Glutamatergic neuron (in vitro differentiated cells): ENCODE results near the gene GLE1. TPM values are rescaled to one million over a fixed set of nuclear protein-coding genes. Genes with fewer than 3 reads are reported as not detected.

Source experiments
- DNase-seq: peaks from one replicate; pipeline ENCODE4 v3.0.0; 2022
- H3K27ac Mint-ChIP-seq: one replicate; pipeline ENCODE4 v1.8.0; 2020; ENCODE audit warnings: mild to moderate bottlenecking, mixed read lengths, inconsistent platforms; ENCODE audit not compliant: unreplicated experiment
- H3K27me3 Mint-ChIP-seq: one replicate; pipeline ENCODE4 v1.8.0; 2020; ENCODE audit warnings: mild to moderate bottlenecking, moderate library complexity, mixed read lengths, inconsistent platforms; ENCODE audit not compliant: unreplicated experiment
- H3K36me3 Mint-ChIP-seq: one replicate; pipeline ENCODE4 v1.8.0; 2020; ENCODE audit warnings: mild to moderate bottlenecking, mixed read lengths, inconsistent platforms; ENCODE audit not compliant: unreplicated experiment
- H3K4me1 Mint-ChIP-seq: one replicate; pipeline ENCODE4 v1.8.0; 2020; ENCODE audit warnings: mild to moderate bottlenecking, low read depth, mixed read lengths, inconsistent platforms; ENCODE audit not compliant: unreplicated experiment
- H3K4me3 Mint-ChIP-seq: one replicate; pipeline ENCODE4 v1.8.0; 2020; ENCODE audit warnings: mild to moderate bottlenecking, mixed read lengths, inconsistent platforms; ENCODE audit not compliant: unreplicated experiment
- H3K9me3 Mint-ChIP-seq: one replicate; pipeline ENCODE4 v1.8.0; 2020; ENCODE audit warnings: mild to moderate bottlenecking, moderate library complexity, mixed read lengths, inconsistent platforms; ENCODE audit not compliant: unreplicated experiment
- total RNA-seq: library from RNA; stranded (reverse); fragmentation: NEBNext Ultra II Directional; extraction: Animal tissue kit (Norgen Biotek cat#: 25700); gene quantifications from one replicate; pipeline ENCODE4 v1.2.1, GENCODE V29; 2021; ENCODE audit not compliant: unreplicated experiment
- TF ChIP-seq, protein P1 (sequence below): fragments of 200-600 bp; sonication (generic); IDR thresholded peaks from one replicate; pipeline ENCODE4 v1.5.0; 2021; ENCODE audit not compliant: partially characterized antibody, unreplicated experiment

GLE1 gene
- total RNA-seq, 1 donor from 2014 or later = 11.0 TPM

DNA sequence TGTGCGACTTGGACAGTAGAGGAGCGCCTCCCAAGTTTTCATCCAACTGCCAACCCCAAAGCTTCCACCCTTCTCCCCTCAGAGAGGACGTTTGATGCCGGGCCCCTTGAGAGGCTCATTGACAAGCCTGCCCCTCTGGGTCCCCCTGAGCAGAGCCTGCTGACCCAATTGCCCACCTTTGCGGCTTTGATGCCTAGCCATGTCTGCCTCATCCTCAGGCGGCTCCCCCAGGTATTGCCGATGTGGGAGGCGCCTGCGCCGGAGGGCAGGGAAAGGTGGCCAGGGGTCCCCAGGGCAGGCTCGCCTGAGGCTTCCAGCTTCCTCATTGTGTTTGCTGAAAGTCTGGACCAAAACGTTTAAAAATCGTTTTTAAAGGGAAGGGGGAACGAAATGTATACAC, 47.3 kb upstream of the GLE1 start:
- no peak overlapping the region for H3K27ac Mint-ChIP-seq
- peaks cover 2% of the 10 kb centered on the region for H3K9me3 Mint-ChIP-seq
- peak overlapping the region; percentile 88 for H3K4me3 Mint-ChIP-seq
- peaks cover 2% of the 10 kb centered on the region for H3K4me1 Mint-ChIP-seq
- no peak for DNase-seq
- TF ChIP-seq, protein P1, sequence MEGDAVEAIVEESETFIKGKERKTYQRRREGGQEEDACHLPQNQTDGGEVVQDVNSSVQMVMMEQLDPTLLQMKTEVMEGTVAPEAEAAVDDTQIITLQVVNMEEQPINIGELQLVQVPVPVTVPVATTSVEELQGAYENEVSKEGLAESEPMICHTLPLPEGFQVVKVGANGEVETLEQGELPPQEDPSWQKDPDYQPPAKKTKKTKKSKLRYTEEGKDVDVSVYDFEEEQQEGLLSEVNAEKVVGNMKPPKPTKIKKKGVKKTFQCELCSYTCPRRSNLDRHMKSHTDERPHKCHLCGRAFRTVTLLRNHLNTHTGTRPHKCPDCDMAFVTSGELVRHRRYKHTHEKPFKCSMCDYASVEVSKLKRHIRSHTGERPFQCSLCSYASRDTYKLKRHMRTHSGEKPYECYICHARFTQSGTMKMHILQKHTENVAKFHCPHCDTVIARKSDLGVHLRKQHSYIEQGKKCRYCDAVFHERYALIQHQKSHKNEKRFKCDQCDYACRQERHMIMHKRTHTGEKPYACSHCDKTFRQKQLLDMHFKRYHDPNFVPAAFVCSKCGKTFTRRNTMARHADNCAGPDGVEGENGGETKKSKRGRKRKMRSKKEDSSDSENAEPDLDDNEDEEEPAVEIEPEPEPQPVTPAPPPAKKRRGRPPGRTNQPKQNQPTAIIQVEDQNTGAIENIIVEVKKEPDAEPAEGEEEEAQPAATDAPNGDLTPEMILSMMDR = no peak
- peaks cover 5% of the 10 kb centered on the region for H3K27me3 Mint-ChIP-seq
- H3K36me3 Mint-ChIP-seq = no peaks in the 10 kb centered on the region

DNA sequence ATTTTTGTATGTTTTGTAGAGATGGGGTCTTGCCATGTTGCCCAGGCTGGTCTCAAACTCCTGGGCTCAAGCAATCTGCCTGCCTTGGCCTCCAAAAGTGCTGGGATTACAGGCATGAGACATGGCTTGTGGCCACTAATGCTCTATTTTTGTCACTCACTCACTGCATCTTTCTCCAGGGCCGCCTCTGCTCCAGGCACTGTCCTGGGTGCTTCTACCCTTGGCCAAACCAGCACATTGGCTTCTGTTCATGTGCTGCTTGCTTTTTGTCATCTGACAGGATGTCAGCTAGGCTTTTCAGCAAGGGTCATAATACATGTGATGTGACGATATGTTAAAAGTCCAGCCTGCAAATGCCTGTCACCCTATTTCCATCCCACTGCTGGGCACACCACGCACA, 45.5 kb upstream of the GLE1 start:
- Mint-ChIP-seq H3K4me3 (no peak overlapping the region), H3K9me3 (peaks cover 2% of the 10 kb centered on the region), H3K27me3 (peaks cover 5% of the 10 kb centered on the region), H3K4me1 (peaks cover 2% of the 10 kb centered on the region), H3K27ac (no peak overlapping the region), H3K36me3 (no peaks in the 10 kb centered on the region)
- TF ChIP-seq, protein P1 = no peak
- no peak for DNase-seq

DNA sequence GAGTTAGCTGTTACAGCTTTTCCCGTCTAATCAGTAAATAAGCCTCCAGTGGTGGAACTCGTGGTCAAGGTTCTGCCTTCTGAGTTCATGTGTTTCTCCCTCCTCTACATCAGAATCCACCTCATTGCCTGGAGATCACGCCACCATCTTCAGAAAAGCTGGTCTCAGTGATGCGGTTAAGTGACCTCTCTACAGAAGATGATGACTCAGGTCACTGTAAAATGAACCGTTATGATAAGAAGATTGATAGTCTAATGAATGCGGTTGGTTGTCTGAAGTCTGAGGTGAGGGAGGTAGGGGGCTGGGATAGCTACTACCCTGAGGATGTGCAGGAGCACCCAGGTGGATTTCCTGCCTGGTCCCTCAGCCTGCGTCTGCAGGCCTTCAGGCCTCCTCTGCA, 35.4 kb upstream of the GLE1 start:
- Mint-ChIP-seq H3K9me3 (peaks cover 2% of the 10 kb centered on the region), H3K4me3 (no peak overlapping the region), H3K4me1 (no peaks in the 10 kb centered on the region), H3K27ac (no peak overlapping the region), H3K27me3 (no peaks in the 10 kb centered on the region), H3K36me3 (no peaks in the 10 kb centered on the region)
- DNase-seq = no peak
- TF ChIP-seq, protein P1 = no peak

DNA sequence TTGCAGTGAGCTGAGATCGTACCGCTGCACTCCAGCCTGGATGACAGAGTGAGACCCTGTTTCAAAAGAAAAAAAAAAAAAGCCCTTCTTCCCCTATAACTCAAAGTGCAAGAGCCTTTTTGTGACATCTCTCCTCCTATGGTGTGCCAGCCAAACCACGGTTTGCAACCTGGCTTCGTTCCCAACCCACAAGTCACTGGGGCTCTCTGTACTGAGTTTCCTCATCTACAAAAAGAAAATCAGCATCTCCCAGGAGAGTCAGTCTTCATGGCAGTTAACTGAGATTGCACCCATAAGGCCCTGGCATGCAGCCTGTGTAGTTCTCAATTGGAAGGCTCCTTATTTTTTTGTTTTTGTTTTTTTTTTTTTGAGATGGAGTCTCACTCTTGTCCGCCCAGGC, 34.0 kb upstream of the GLE1 start:
- Mint-ChIP-seq H3K36me3 (no peaks in the 10 kb centered on the region), H3K27me3 (no peaks in the 10 kb centered on the region)

DNA sequence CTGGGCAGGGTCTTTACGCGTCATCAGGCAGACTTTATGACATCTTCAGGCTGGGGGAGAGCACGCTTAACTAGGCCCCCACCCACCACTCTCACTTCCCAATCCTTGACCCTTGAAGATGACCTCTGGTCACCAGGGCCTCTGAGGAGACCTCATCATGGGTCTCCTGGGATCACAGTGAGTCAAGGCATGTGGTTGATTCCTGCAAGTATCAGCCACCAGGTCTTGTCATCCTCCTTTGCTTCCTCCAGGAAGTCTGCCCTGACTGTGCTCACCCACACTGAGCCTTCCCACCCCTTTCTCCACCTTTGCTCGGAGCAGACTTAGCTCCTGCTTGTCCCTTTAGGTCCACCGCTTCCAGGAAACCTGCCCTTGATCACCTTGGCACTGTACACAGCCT, 31.4 kb upstream of the GLE1 start:
- Mint-ChIP-seq H3K27ac (no peak overlapping the region), H3K9me3 (peaks cover 2% of the 10 kb centered on the region), H3K4me1 (no peaks in the 10 kb centered on the region), H3K4me3 (no peak overlapping the region), H3K36me3 (peaks cover 4% of the 10 kb centered on the region), H3K27me3 (no peaks in the 10 kb centered on the region)
- no peak for DNase-seq
- TF ChIP-seq, protein P1 = no peak

More for the DNA sequence above, 34.0 kb upstream of the GLE1 start:
- no peak for DNase-seq
- H3K4me1 Mint-ChIP-seq = no peaks in the 10 kb centered on the region
- H3K27ac Mint-ChIP-seq = no peak overlapping the region
- H3K9me3 Mint-ChIP-seq = peaks cover 2% of the 10 kb centered on the region
- H3K4me3 Mint-ChIP-seq = no peak overlapping the region
- TF ChIP-seq, protein P1 = no peak
